GM12891 (cell line): ENCODE results near the gene DEFB114.
"Not testable (repeated sequence)": the region's sequence is repeated elsewhere in the genome, so short reads cannot be mapped to it uniquely, and the experiment has no call there.

Experiments
- POLR2A ChIP-seq: IDR thresholded peaks from 2 replicates; pipeline ENCODE4 v1.6.1; 2011; ENCODE audit warnings: low read depth, low read length, control low read depth
- POLR2AphosphoS5 ChIP-seq: IDR thresholded peaks from 2 replicates; pipeline ENCODE4 v1.6.1; 2011; ENCODE audit warnings: low read depth, low read length, control low read depth
- POU2F2 ChIP-seq: IDR thresholded peaks from 2 replicates; pipeline ENCODE4 v1.6.1; 2011; ENCODE audit warnings: low read depth, mild to moderate bottlenecking, control low read depth, low read length, moderate library complexity
- SPI1 ChIP-seq: IDR thresholded peaks from 2 replicates; pipeline ENCODE4 v1.6.1; 2011; ENCODE audit warnings: low read depth, low read length, control low read depth
- TAF1 ChIP-seq: IDR thresholded peaks from 2 replicates; pipeline ENCODE4 v1.6.1; 2011; ENCODE audit warnings: low read depth, low read length, control low read depth

DNA sequence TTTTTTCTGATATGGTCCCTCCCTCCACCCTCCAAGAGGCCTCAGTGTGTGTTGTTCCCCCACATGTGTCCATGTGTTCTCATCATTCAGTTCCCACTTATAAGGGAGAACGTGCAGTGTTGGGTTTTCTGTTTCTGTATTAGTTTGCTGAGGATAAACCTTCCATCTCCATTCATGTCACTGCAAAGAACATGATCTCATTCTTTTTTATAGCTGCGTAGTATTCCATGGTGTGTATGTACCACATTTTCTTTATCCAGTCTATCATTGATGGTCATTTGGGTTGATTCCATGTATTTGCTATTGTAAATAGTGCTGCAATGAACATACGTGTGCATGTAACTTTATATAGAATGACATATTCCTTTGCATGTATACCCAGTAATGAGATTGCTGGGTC, 19.9 kb downstream of the DEFB114 start:
- not testable (repeated sequence) for TF ChIP-seq POLR2AphosphoS5, POLR2A, SPI1, POU2F2, TAF1
